ENCODE data around the gene TDRD7. TPM values are rescaled to one million over a fixed set of nuclear protein-coding genes. Genes with fewer than 3 reads are reported as not detected.

TDRD7 gene
- total and polyA plus RNA-seq, 2 donors (not counting 1 experiment from before 2014, with no cell fraction given), result 11.5 to 19.7 TPM

DNA sequence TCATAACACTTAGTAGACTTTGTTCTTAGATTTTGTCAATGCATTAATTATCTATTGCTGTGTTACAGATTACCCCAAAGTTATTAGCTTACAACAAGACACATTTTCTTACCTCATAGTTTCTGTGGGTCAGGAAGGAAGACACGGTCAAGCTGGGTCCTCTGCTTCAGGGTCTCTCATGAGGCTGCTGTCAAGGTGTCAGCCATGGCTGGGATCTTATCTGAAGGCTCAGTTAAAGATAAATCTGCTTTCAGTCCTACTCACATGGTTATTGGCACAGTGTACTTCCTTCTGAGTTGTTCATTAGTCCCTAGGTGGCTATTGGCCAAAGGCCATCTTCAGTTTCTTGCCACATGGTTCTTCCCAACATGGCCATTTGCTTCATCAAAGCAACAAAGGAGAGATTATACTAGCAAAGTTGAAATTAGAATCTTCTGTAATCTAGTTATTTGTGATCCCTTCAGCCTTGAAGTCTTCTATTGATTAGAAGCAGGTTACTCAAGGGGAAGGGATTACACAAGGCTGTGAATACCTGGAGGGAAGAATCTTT lies 25.2 kb downstream of the TDRD7 start:
- Histone ChIP-seq H2AFZ (ENCODE audit: insufficient read depth, low read depth, low read length, poor library complexity, severe bottlenecking) (no peak overlapping the region), H3K27ac (ENCODE audit: low read length in 2 of 2) (no peak overlapping the region), H4K20me1 (ENCODE audit: control insufficient read depth, insufficient read depth, low read length, poor library complexity, severe bottlenecking) (no peaks in the 10 kb centered on the region), H3K27me3 (replicated peaks in 1 of 4; ENCODE audit: control extremely low read depth in 1 of 4, control insufficient read depth in 3 of 4, insufficient read depth in 4 of 4, low read length in 3 of 4) (no peaks in the 10 kb centered on the region), H3K4me1 (ENCODE audit: control insufficient read depth in 2 of 2, insufficient read depth in 2 of 2, low read length in 2 of 2) (no peaks in the 10 kb centered on the region), H3K79me2 (ENCODE audit: control insufficient read depth, insufficient read depth, low read length) (no peaks in the 10 kb centered on the region), H3K36me3 (replicated peaks in 1 of 2; ENCODE audit: control extremely low read depth in 1 of 2, control insufficient read depth in 1 of 2, extremely low read depth in 1 of 2, insufficient read depth in 2 of 2, low read length in 1 of 2) (peaks cover 3 to 29% of the 10 kb centered on the region in 2 experiments), H3K9ac (ENCODE audit: low read length) (no peak overlapping the region), H3K9me3 (ENCODE audit: control extremely low read depth in 1 of 3, control insufficient read depth in 2 of 3, insufficient read depth in 1 of 3, low read length in 2 of 3) (no peaks in the 10 kb centered on the region), H3K4me2 (replicated peaks; ENCODE audit: low read depth, low read length, poor library complexity, severe bottlenecking) (no peak overlapping the region), H3K4me3 (ENCODE audit: control extremely low read depth in 1 of 5, extremely low read depth in 1 of 5, insufficient read depth in 1 of 5, low read depth in 2 of 5, low read length in 4 of 5) (no peak overlapping the region)
- Mint-ChIP-seq H3K4me3 (no peak overlapping the region), H3K27ac (no peak overlapping the region), H3K9me3 (ENCODE audit: insufficient read depth) (no peaks in the 10 kb centered on the region), H3K4me1 (peaks cover 7% of the 10 kb centered on the region), H3K27me3 (no peaks in the 10 kb centered on the region)
- ATAC-seq (ENCODE audit: low read depth) (no peak), DNase-seq (no peak)
- 100% methylated on average over 1 of the region's 1 CpG for WGBS (ENCODE audit: insufficient coverage)
- POLR2A ChIA-PET, result no interaction called here
- CTCF ChIA-PET, result no interaction called here
- intact Hi-C loops (cut with micrococcal nuclease), result no loop called here
- no peak for TF ChIP-seq CTCF (IDR thresholded peaks at IDR 0.05)
- TF ChIP-seq EZH2 (IDR thresholded peaks at IDR 0.05; ENCODE audit: borderline replicate concordance, insufficient read depth, low read depth, low read length, poor library complexity, severe bottlenecking), result no peak

- Mint-ChIP-seq H3K4me1 (peaks cover 7% of the 10 kb centered on the region), H3K27ac (no peak overlapping the region), H3K9me3 (ENCODE audit: insufficient read depth) (no peaks in the 10 kb centered on the region), H3K4me3 (no peak overlapping the region), H3K27me3 (no peaks in the 10 kb centered on the region)
- Histone ChIP-seq H3K79me2 (ENCODE audit: control insufficient read depth, insufficient read depth, low read length) (no peaks in the 10 kb centered on the region), H2AFZ (ENCODE audit: insufficient read depth, low read depth, low read length, poor library complexity, severe bottlenecking) (no peak overlapping the region), H3K27ac (ENCODE audit: low read length in 2 of 2) (no peak overlapping the region), H3K9ac (ENCODE audit: low read length) (no peak overlapping the region), H3K36me3 (replicated peaks in 1 of 2; ENCODE audit: control extremely low read depth in 1 of 2, control insufficient read depth in 1 of 2, extremely low read depth in 1 of 2, insufficient read depth in 2 of 2, low read length in 1 of 2) (peaks cover 1 to 28% of the 10 kb centered on the region in 2 experiments), H3K9me3 (ENCODE audit: control extremely low read depth in 1 of 3, control insufficient read depth in 2 of 3, insufficient read depth in 1 of 3, low read length in 2 of 3) (no peaks in the 10 kb centered on the region), H3K27me3 (replicated peaks in 1 of 4; ENCODE audit: control extremely low read depth in 1 of 4, control insufficient read depth in 3 of 4, insufficient read depth in 4 of 4, low read length in 3 of 4) (no peaks in the 10 kb centered on the region), H3K4me1 (ENCODE audit: control insufficient read depth in 2 of 2, insufficient read depth in 2 of 2, low read length in 2 of 2) (no peaks in the 10 kb centered on the region), H4K20me1 (ENCODE audit: control insufficient read depth, insufficient read depth, low read length, poor library complexity, severe bottlenecking) (no peaks in the 10 kb centered on the region), H3K4me2 (replicated peaks; ENCODE audit: low read depth, low read length, poor library complexity, severe bottlenecking) (no peak overlapping the region), H3K4me3 (ENCODE audit: control extremely low read depth in 1 of 5, extremely low read depth in 1 of 5, insufficient read depth in 1 of 5, low read depth in 2 of 5, low read length in 4 of 5) (no peak overlapping the region)
- 100% methylated on average over 2 of the region's 2 CpGs for WGBS (ENCODE audit: insufficient coverage)
- ATAC-seq (ENCODE audit: low read depth) (no peak), DNase-seq (no peak)
- no peak for TF ChIP-seq EZH2 (IDR thresholded peaks at IDR 0.05; ENCODE audit: borderline replicate concordance, insufficient read depth, low read depth, low read length, poor library complexity, severe bottlenecking)
- no peak for TF ChIP-seq CTCF (IDR thresholded peaks at IDR 0.05)
- ChIA-PET POLR2A (no interaction called here), CTCF (no interaction called here)
- intact Hi-C loops (cut with micrococcal nuclease), result no loop called here
Measured at GRCh38 chr9:97438257-97438656, 26.4 kb downstream of the TDRD7 start.

All from B cell (primary cell).